Astrocyte (in vitro differentiated cells and primary cell): ENCODE measurements around the gene LPCAT4. TPM values are rescaled to one million over a fixed set of nuclear protein-coding genes. Genes with fewer than 3 reads are reported as not detected.

ENCODE experiments used
- DNase-seq: peaks from one replicate; pipeline ENCODE4 v3.0.0-alpha.2; 2010; ENCODE audit warnings: low read depth
- FAIRE-seq: peaks from 2 replicates; lab custom pipeline; 2011; peaks lifted over from hg19 to GRCh38; lab: Jason Lieb, UNC
- H2AFZ ChIP-seq: 2 replicates; pipeline ENCODE4 v1.6.0; 2012; ENCODE audit warnings: low read depth, low read length, inconsistent platforms
- H3K27ac ChIP-seq: 2 replicates; pipeline ENCODE4 v1.5.1; 2011; ENCODE audit warnings: low read depth, low read length, inconsistent platforms
- H3K27me3 ChIP-seq: 2 replicates; pipeline ENCODE4 v1.6.0; 2011; ENCODE audit warnings: low read length, inconsistent platforms; ENCODE audit not compliant: insufficient read depth
- H3K36me3 ChIP-seq: 2 replicates; pipeline ENCODE4 v1.5.1; 2011; ENCODE audit warnings: low read length, inconsistent platforms; ENCODE audit not compliant: insufficient read depth
- H3K4me1 ChIP-seq: 2 replicates; pipeline ENCODE4 v1.5.1; 2011; ENCODE audit warnings: low read length, inconsistent platforms; ENCODE audit not compliant: insufficient read depth
- H3K4me2 ChIP-seq: 2 replicates; pipeline ENCODE4 v1.6.0; 2012; ENCODE audit warnings: low read length, inconsistent platforms
- H3K4me3 ChIP-seq: 2 replicates; pipeline ENCODE4 v1.5.1; 2011; ENCODE audit warnings: low read depth, mild to moderate bottlenecking, low read length, inconsistent platforms; ENCODE audit not compliant: insufficient read depth
- H3K79me2 ChIP-seq: 2 replicates; pipeline ENCODE4 v1.6.0; 2012; ENCODE audit warnings: mild to moderate bottlenecking, low read length, inconsistent platforms; ENCODE audit not compliant: insufficient read depth
- H3K9ac ChIP-seq: 2 replicates; pipeline ENCODE4 v1.6.0; 2012; ENCODE audit warnings: mild to moderate bottlenecking, low read length, inconsistent platforms
- H3K9me3 ChIP-seq: 2 replicates; pipeline ENCODE4 v1.5.1; 2012; ENCODE audit warnings: low read depth, mild to moderate bottlenecking, low read length, inconsistent platforms; ENCODE audit not compliant: insufficient read depth
- H4K20me1 ChIP-seq: 2 replicates; pipeline ENCODE4 v1.6.0; 2012; ENCODE audit warnings: low read length, inconsistent platforms; ENCODE audit not compliant: insufficient read depth
- H3K27ac Mint-ChIP-seq: one replicate; pipeline ENCODE4 v1.8.0; 2021; ENCODE audit warnings: mild to moderate bottlenecking, mixed read lengths; ENCODE audit not compliant: unreplicated experiment
- H3K27me3 Mint-ChIP-seq: one replicate; pipeline ENCODE4 v1.8.0; 2021; ENCODE audit warnings: low read depth, mixed read lengths; ENCODE audit not compliant: unreplicated experiment
- H3K36me3 Mint-ChIP-seq: one replicate; pipeline ENCODE4 v1.8.0; 2021; ENCODE audit warnings: low read depth, mixed read lengths; ENCODE audit not compliant: unreplicated experiment
- H3K4me1 Mint-ChIP-seq: one replicate; pipeline ENCODE4 v1.8.0; 2021; ENCODE audit warnings: low read depth, mixed read lengths; ENCODE audit not compliant: unreplicated experiment
- H3K4me3 Mint-ChIP-seq: one replicate; pipeline ENCODE4 v1.8.0; 2021; ENCODE audit warnings: mild to moderate bottlenecking, moderate library complexity, mixed read lengths; ENCODE audit not compliant: unreplicated experiment
- H3K9me3 Mint-ChIP-seq: one replicate; pipeline ENCODE4 v1.8.0; 2021; ENCODE audit warnings: mild to moderate bottlenecking, mixed read lengths; ENCODE audit not compliant: unreplicated experiment
- EZH2 ChIP-seq: IDR thresholded peaks from 2 replicates; pipeline ENCODE4 v1.6.1; 2012; ENCODE audit warnings: mild to moderate bottlenecking, low read length, inconsistent platforms; ENCODE audit not compliant: insufficient read depth
- total RNA-seq: library from RNA; stranded (reverse); gene quantifications from 2 replicates; pipeline ENCODE4 v1.2.1, GENCODE V29; 2021
- TF ChIP-seq, protein P1 (sequence below): IDR thresholded peaks from 2 replicates; pipeline ENCODE4 v1.5.1; 2011; ENCODE audit warnings: low read depth, mild to moderate bottlenecking, inconsistent platforms, low read length, moderate library complexity; ENCODE audit not compliant: insufficient read depth

The LPCAT4 gene
- total RNA-seq, 1 donor from 2014 or later = 44.4 TPM

DNA sequence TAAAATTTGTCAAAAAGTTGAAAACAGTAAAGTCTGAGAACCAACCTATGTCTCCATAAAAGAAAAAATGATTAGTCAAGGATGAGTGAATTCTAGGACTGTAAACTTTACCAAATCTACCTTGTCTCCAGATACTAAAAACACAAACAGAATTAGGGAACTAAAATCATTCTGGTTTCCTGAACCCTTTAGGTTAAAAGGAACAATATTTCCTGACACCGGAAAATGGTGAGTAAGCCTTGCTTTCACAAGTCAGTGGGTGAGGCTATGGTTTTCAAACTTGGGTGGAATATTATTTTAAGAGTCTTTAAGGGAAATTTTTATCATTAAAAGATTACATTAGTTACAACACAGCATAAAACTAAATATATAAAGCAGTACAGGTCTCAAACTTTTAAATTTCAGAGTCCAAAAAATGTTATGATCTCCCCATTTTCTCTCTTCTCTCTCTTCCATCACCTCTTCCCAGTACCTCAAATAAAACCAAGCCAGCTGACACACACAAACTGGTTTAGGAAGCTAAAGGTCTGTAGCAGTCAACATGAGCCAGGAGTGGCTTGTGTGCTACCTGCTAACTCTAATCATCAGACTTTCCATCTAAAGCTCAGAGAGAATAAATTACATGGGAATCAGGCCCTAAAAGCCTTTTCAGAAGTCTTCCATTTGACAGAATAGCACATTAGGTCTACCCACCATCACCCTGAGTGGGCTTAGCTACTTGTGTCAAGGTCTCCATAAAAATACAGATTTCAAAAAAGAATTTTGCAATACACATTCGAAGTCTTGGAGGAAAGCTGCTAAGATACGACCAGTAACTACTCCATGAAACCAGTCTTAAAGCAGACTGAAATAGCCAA, 31.6 kb downstream of the LPCAT4 start:
- H3K4me2 ChIP-seq = peak overlapping the region; percentile 70
- no peak for FAIRE-seq
- Mint-ChIP-seq H3K27ac (no peak overlapping the region), H3K4me3 (peak overlapping the region; percentile 70), H3K36me3 (peaks cover 4% of the 10 kb centered on the region), H3K27me3 (no peaks in the 10 kb centered on the region), H3K9me3 (no peaks in the 10 kb centered on the region), H3K4me1 (peaks cover 11% of the 10 kb centered on the region)
- H3K36me3 ChIP-seq = peaks cover 14% of the 10 kb centered on the region
- no peak for TF ChIP-seq EZH2
- TF ChIP-seq, protein P1, sequence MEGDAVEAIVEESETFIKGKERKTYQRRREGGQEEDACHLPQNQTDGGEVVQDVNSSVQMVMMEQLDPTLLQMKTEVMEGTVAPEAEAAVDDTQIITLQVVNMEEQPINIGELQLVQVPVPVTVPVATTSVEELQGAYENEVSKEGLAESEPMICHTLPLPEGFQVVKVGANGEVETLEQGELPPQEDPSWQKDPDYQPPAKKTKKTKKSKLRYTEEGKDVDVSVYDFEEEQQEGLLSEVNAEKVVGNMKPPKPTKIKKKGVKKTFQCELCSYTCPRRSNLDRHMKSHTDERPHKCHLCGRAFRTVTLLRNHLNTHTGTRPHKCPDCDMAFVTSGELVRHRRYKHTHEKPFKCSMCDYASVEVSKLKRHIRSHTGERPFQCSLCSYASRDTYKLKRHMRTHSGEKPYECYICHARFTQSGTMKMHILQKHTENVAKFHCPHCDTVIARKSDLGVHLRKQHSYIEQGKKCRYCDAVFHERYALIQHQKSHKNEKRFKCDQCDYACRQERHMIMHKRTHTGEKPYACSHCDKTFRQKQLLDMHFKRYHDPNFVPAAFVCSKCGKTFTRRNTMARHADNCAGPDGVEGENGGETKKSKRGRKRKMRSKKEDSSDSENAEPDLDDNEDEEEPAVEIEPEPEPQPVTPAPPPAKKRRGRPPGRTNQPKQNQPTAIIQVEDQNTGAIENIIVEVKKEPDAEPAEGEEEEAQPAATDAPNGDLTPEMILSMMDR = no peak
- H3K9me3 ChIP-seq = no peaks in the 10 kb centered on the region
- peak overlapping the region; percentile 3 for H3K4me3 ChIP-seq
- no peak overlapping the region for H3K27ac ChIP-seq
- peak overlapping the region; percentile 29 for H3K9ac ChIP-seq
- H4K20me1 ChIP-seq = no peaks in the 10 kb centered on the region
- H3K27me3 ChIP-seq = no peaks in the 10 kb centered on the region
- no peak for DNase-seq
- peaks cover 12% of the 10 kb centered on the region for H3K4me1 ChIP-seq
- H3K79me2 ChIP-seq = peaks cover 10% of the 10 kb centered on the region
- no peak overlapping the region for H2AFZ ChIP-seq

- Histone ChIP-seq H4K20me1 (no peaks in the 10 kb centered on the region), H3K27me3 (no peaks in the 10 kb centered on the region), H3K27ac (no peak overlapping the region), H3K4me2 (peak overlapping the region; percentile 70), H2AFZ (no peak overlapping the region), H3K9me3 (no peaks in the 10 kb centered on the region), H3K36me3 (peaks cover 8% of the 10 kb centered on the region), H3K4me1 (peaks cover 12% of the 10 kb centered on the region), H3K79me2 (peaks cover 2% of the 10 kb centered on the region), H3K9ac (no peak overlapping the region), H3K4me3 (no peak overlapping the region)
- no peak for TF ChIP-seq EZH2
- TF ChIP-seq, protein P1 = no peak
- no peak overlapping the region for H3K27ac Mint-ChIP-seq
- H3K36me3 Mint-ChIP-seq = no peaks in the 10 kb centered on the region
- DNase-seq (no peak), FAIRE-seq (no peak)
- no peak overlapping the region for H3K4me3 Mint-ChIP-seq
- H3K9me3 Mint-ChIP-seq = no peaks in the 10 kb centered on the region
- H3K4me1 Mint-ChIP-seq = peaks cover 11% of the 10 kb centered on the region
- no peaks in the 10 kb centered on the region for H3K27me3 Mint-ChIP-seq
Measured at GRCh38 chr15:34334672-34335071, 32.3 kb downstream of the LPCAT4 start.
